Fibroblast of gingiva (primary cell): ENCODE measurements around the gene ANKRD11.
"Not testable (repeated sequence)": the region's sequence is repeated elsewhere in the genome, so short reads cannot be mapped to it uniquely, and the experiment has no call there.

Experiments
- DNase-seq: peaks from one replicate; pipeline ENCODE4 v3.0.0-alpha.2; 2011; ENCODE audit warnings: low read depth

ANKRD11 gene

GRCh38 chr16:89344846-89345611 is 145.3 kb downstream of the ANKRD11 start:
- DNase-seq = no peak

GRCh38 chr16:89344458-89344834 is 145.9 kb downstream of the ANKRD11 start:
- no peak for DNase-seq

DNA sequence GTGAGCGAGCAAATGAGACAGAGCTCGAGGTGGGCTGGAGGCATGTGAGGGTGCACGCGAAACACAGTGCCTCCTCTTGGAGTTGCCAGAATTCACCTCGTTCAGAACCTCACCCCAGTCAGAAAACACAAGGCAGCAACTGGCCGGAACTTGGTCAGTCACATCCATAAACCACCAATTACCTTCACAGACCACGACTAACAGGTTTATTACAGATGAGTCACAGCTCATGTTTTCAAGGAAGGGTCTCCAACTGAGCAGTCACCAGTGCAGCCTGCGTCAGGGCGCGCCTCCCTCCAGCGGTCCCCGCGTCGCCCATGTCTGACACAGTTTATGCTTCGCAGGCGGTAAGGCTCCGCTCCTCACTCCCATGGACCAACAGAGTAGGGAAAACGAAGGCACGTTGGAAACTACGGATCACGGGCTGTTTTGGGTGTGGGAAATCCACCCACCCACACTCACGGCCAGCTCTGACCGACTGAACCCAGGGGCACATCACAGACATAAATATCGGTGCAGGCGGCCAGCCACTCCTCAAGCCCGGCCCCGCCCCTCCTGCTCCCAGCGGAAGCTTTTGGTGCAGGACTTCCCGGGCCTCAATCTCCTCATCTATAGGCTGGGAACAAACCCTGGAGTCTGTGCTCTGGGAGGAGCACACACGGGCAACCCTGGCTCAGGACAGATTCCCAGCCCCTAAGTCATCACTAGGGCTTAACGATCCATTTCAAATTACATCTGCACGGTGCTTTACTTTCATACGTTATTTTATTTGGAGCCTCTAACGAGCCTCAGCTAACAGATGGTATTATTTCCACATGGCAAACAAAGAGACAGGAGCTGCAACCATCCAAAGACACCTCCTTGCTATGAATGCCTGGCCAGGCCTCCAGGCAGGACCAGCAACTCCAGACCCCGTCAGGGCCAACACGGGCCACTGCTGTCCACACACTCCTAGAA is 146.6 kb downstream of the ANKRD11 start:
- no peak for DNase-seq

- no peak for DNase-seq
Observed at GRCh38 chr16:89341697-89342694, 148.4 kb downstream of the ANKRD11 start.

DNA sequence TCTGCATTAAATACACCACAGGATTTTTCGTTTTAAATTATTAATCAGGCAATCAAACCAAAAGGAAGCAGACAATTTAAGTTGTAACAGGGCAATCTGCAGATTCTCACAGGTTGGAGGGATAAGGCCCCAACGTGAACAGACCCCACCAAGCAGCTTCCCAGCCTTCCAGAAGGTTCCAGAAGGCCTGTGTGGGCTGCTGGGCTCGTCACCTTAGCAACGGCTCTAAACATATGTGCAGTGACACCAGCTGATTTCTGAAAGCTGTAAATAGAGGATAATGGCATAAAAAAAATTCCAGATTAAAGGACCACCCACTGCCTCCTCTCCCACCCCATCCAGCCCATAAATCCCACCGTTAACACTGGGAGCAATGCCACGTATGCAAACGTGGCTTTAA is 149.1 kb downstream of the ANKRD11 start:
- no peak for DNase-seq

DNA sequence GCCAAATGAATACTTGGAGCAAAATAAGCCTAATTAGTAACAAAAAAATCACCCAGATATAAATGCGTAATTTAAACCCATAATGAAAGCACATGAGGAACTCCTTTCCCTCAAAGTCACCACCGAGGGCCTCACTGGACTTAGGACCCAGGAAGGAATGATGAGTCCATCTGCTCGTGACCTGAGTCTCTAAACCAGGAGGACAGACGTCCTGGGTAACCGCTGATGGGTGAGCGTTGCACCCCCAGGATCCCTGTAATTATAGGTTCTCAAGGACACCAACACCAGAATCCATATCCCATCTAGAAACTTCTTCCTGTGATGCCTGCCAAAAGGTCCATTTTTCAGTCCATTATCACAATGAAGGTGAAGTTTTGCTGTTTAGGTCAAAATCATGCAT is 151.5 kb downstream of the ANKRD11 start:
- no peak for DNase-seq

- DNase-seq = no peak
Observed at GRCh38 chr16:89337965-89338364, 152.4 kb downstream of the ANKRD11 start.

- DNase-seq = no peak
Observed at GRCh38 chr16:89335803-89336485, 154.4 kb downstream of the ANKRD11 start.

- DNase-seq = no peak
Observed at GRCh38 chr16:89334988-89335802, 155.2 kb downstream of the ANKRD11 start.

DNA sequence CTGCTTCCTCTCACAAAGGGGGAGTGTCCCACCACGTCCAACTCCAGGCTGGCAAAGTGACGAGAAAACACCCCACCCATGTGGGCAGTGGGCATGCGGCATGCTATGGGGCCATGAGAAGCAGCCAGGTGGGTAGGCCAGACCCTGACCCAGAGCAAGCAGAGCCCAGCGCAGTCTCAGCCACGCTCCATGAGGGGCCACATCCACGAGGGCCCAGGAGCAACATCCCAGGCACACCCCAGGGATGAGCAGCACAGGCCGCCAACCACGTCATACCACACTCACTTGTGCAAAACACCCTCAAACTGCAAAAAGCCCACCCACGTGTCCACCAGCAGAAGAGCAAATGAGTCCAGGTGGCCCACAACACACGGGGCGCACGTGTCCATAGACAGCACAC is 155.9 kb downstream of the ANKRD11 start:
- DNase-seq = no peak

DNA sequence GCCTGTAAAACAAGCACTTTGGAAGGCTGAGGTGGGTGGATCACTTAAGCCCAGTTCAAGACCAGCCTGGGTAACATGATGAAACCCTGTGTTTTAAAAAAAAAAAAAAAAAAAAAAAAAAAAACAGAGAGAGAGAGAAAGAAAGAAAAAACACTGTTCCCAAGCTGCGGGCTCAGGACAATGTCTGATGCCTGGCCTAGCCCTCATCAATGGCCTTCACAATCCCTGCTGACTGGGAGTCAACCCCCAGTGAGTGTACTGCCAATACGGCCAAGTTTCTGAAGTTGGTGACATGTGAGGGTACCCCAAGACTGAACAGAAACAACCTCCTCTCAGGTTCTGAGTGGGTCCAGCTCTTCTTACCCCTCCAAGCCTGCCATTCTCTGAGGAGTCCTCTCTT is 156.3 kb downstream of the ANKRD11 start:
- DNase-seq = no peak

GRCh38 chr16:89333401-89334001 is 156.9 kb downstream of the ANKRD11 start:
- peak; percentile 73 for DNase-seq

DNA sequence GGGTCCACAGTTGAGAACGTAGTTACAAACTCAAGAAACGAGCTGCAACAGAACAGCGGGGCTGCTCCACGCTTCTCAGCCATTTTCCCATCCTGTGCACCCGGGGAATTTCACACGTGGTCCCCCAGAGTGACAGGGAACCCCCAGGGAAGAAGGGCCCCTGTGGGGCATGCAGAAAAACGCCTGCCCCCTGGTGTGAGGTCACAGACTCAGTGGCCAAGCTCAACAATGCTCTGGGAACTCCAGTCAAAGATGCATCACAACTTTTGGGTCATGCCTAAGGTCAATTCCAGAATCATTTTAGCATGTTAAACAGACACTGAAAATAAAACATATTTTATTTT is 157.5 kb downstream of the ANKRD11 start:
- no peak for DNase-seq

- no peak for DNase-seq
Observed at GRCh38 chr16:89332243-89332901, 158.0 kb downstream of the ANKRD11 start.

DNA sequence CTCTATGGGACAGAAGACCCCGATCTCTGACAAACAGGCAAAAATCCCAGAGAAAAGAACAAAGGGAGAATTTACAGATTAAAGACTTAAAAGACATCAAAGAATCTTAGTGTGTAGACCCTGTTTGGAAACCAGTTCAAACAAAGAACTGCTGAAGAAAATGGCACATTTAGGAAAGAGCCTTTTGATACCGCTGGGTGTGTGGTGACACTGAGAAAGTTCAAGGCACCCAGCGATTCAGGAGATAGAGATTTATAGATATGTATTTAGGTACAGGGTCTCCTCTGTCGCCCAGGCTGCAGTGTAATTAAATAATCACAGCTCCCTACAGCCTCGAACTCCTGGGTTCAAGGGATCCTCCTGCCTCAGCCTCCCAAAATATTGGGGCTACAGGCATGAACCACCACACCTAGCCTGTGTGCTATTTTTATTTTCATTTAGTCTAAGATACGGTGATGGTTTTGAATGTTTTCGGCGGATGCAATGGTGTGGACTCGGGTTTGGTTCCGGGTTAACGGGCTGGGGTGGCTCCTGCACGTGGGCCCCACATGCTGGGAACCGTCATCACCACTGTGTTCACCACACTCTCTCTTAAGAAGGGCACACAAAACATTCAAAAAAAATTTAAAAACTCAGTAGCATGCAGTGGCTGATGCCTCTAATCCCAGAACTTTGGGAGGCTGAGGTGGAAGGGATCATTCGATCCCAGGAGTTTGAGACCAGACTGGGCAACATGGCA is 158.8 kb downstream of the ANKRD11 start:
- DNase-seq = no peak

DNA sequence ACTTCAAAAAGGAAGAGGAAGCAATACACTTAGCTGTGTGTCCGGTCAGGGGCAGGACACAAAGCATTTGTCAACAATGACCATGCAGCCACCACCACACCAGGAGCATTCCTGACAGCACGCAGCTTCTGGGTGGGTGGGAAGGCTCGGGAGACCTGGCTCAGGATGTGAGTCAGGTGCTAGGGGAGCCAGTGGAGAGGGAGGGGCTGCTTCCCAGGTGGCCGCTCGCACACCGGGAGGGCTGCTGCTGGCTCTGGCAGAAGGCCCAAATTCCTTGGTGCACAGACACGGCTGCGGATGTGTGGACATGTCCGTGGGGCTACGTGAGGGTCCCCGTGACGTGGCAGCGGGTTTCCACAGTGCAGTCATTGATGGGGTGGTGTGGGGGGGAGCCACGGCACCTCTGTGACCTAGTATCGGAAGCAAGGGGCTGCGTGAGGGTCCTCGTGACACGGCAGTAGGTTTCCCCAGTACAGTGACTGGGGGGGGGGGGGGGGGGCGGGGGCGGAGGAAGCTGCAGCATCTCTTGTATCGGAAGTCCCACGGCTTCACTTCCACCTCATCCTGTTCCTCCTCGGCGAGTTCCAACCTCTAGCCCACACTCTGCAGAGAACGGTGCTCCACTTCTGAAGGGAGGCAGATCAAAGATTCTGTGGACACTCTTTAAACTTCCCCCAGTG is 160.0 kb downstream of the ANKRD11 start:
- DNase-seq = no peak

GRCh38 chr16:89329830-89330176 is 160.6 kb downstream of the ANKRD11 start:
- DNase-seq = not testable (repeated sequence)
